HG03066 (cell line): ENCODE measurements around the gene HMOX2.

Experiments used
- ATAC-seq: cut with Tn5 transposase; IDR thresholded peaks from one replicate; pipeline ENCODE4 v1.9.1; 2021; ENCODE audit warnings: low read depth; ENCODE audit not compliant: unreplicated experiment

HMOX2 gene

DNA sequence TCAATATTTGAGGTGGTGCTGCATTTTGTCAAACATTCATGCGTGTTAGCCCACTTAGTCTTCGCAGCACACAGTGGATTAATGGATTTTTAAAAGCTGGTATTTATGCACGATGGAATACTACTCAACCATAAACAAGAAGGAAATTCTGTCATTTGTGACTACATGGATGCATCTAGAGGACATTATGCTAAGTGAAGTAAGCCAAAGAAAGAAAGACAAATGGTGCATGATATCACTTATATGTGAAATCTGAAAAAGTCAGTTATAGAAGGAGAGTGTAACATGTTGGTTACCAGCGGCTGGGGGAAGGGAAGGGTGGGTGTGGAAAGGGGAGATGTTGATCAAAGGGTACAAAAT is 23.0 kb downstream of the HMOX2 start:
- ATAC-seq, result no peak

- ATAC-seq, result no peak
These were observed 24.1 kb downstream of the HMOX2 start for GRCh38 chr16:4500272-4500671.

DNA sequence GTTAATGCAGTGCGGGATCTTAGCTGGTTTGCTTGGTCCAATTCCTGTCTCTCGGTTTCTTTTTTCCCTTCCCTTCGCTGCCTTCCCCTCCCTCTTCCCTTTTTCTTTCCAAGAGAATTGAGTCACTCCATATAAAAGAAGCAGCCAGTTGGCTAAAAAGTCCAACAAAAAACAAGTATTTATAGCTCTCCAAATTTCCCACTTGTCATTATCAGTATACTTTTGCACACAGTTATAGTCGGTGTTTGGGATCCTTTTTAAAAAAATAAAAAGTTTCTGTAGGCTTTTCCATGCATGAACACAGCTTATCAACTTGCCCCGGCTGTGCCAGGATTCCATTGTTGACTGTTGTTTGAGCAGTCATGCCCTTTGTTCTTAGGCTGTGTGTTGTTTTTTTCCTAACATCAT is 24.9 kb downstream of the HMOX2 start:
- no peak for ATAC-seq

- no peak for ATAC-seq
These were observed 29.4 kb downstream of the HMOX2 start for GRCh38 chr16:4505356-4506147.

DNA sequence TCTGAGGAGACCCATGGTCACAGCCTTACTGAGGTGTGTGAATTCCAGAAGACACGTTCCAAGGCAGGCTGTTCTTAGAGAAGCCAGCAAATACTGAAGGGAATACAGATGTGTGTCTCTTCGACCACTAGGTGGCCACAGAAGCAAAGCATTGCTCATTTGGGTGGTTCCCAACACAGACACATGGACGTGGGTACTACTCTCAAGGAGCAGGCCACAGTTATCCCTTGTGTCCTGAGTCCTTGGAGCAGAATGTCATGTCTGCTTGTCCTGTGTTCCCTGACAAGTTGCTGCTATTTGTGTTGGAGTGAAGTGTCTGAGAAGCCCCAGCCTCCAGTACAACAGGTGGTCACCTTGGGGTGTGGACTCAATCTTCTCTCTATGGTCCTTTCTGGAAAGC is 30.3 kb downstream of the HMOX2 start:
- no peak for ATAC-seq

- no peak for ATAC-seq
These were observed 31.6 kb downstream of the HMOX2 start for GRCh38 chr16:4507588-4508345.

GRCh38 chr16:4508806-4509205 is 32.6 kb downstream of the HMOX2 start:
- no peak for ATAC-seq

DNA sequence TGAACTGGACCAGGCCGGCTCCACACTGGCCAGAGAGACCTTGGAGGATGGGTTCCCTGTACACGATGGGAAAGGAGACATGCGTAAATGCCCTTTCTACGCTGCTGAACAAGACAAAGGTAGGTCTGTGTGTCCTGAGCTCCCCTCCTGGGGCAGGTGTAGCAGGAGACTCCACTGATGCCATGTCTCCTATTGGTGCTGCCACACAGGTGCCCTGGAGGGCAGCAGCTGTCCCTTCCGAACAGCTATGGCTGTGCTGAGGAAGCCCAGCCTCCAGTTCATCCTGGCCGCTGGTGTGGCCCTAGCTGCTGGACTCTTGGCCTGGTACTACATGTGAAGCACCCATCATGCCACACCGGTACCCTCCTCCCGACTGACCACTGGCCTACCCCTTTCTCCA is 33.2 kb downstream of the HMOX2 start:
- ATAC-seq, result no peak

- no peak for ATAC-seq
These were observed 33.9 kb downstream of the HMOX2 start for GRCh38 chr16:4510131-4510530.

DNA sequence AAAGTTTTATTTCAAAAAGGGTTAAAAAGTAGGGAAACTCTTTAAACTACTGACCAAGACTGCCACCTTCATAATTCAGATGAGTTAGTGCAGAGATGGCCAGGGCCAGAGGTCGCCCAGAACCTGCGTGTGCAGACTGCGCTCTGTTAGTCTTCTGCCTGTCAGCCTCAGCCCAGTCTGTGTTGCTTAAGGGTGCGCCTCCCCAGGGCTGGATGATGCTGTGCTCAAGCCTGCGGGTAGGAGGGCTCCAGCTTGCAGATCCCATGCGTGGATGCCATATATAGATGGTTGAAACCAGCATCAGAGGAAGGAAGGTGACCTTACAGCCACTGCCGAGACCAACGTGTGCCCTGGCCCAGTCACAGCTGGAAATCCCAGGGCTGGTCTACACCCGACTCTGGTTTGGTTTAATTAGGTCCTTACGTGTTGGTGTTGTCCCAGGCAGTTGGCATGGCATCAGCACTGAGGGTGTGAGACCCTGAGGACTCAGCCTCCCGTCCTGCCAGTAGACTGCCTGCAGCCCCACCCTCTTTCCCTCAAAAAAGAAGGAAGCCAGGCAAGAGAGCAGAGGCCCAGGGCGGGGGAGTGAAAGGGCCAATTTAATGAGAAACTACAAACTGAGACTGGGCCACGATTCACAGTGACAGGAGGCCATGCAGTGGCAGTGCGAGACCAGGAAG is 34.7 kb downstream of the HMOX2 start:
- ATAC-seq, result no peak

DNA sequence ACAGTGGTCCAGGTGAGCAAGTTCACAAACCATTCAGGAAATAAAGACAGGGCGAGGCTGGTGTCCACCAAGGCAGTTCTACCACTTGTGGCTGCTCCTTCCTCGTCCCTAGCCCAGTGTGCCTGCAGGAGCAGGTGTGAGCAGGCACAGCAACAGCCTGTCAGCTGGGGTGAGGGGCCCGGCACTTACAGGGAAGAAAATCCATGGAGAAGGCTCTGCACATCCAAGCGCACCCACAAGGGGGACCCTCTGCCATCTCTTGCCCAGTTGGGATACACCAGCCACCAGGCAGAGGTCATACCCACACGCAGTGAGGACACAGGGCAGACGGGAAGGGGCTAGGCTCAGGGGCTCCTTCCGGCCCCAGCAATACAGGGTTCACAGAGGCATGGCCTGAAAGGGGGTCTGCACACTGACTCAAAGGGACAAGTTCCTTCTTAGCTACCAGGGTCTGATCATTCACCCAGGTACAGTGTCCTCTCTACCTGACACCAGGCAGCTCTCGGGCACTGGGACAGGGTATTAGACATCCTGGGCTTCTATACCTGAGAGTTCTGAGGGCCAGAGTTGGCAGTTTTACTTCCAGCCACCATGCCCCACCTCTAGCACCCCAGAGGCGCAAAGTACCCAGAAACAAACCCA is 35.4 kb downstream of the HMOX2 start:
- ATAC-seq, result no peak

GRCh38 chr16:4512473-4512872 is 36.3 kb downstream of the HMOX2 start:
- ATAC-seq, result no peak

DNA sequence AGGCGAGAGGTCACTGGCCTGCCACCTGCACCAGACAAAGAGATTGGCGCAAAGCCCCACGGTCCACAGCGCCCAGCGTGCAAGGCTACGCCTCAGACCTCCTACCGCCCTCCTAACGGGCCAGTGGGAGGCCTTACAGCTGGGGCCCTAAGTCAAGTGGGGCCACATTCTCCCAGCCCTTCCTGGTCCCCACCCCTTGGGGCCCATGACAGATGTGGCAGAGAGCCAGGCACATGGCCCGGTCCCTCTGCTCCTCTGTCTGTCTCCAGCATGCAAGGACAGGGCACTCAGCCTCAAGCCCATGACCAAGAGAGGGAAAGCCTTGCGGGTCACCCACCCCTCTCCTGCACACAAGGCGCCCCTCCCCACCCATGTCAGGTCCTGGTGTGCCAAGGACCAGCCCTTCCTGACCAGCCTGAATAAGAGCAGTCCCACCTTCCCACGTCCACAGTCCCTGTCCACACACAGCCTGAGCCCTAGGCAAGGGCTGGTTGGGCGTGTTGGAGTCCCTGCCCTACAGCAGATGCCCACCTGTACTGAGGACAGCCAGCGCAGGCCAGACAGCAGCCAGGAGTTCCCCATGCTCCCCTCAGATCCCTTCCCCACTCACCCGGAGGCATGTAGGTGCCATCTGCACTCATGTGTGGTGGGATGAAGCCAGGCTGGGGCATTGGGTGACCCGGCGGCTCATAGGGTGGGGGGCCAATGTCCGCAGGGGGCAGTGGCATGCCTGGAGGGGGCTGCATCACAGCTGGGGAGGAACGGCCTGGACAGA is 37.1 kb downstream of the HMOX2 start:
- ATAC-seq, result no peak

- no peak for ATAC-seq
These were observed 37.7 kb downstream of the HMOX2 start for GRCh38 chr16:4513881-4514280.

DNA sequence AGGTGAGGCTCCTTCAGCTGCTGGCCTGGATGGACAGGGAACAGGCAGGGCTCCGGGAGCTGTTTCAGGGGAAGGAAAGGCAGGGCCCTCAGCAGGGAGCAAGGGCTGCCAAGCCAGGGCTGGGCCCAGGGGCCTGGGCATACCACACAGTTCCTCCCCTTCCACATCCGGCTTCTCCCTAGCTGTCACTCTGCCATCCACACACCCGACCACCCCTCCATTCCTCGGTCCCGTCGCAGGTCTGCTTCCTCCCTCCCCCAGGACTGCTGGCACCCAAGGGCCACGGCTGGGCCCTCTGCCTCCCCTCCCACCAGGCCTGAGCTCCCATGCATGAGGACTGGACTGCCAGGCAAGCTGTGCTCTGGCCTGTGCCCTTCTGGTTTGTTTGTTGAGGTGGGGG is 38.4 kb downstream of the HMOX2 start:
- ATAC-seq, result no peak

GRCh38 chr16:4515611-4516233 is 39.5 kb downstream of the HMOX2 start:
- peak; percentile 53 for ATAC-seq

GRCh38 chr16:4517812-4518680 is 41.8 kb downstream of the HMOX2 start:
- ATAC-seq, result no peak

DNA sequence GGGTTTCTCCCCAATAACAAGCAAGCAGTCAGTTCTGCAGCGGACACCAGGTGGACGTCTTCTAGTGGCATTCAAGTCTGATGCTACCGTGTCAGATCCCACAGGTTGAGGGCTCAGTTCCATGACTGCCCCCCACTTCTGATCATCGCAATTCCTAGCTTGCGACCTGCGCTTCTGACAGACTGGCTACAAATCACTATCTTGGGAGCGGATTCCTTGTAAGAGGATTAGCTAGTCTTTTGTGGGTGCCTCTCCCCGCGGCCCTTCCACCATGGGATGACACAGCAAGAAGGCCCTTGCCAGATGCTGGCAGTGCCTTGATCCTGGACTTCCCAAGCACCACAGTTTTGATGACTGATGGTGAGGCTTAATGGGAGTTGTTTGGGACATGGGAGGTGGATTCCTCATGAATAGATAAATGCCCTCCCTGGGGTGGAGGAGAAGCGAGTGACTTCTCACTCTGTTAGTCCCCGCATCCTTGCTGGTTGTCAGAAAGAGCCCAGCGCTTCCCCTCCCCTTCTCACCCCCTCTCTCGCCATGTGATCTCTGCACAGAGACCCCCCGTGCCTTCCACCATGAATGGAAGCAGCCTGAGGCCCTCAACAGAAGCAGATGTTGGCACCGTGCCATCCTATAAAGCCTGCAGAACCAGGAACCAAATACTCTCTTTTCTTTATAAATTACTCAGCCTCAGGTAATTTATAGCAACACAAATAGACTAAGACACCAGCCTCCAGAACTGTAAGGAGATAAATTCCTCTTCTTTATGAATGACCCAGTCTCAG is 43.3 kb downstream of the HMOX2 start:
- no peak for ATAC-seq
